ENCODE results near the gene FBXO46.
"Not testable (repeated sequence)": the region's sequence is repeated elsewhere in the genome, so short reads cannot be mapped to it uniquely, and the experiment has no call there.

Gene FBXO46

DNA sequence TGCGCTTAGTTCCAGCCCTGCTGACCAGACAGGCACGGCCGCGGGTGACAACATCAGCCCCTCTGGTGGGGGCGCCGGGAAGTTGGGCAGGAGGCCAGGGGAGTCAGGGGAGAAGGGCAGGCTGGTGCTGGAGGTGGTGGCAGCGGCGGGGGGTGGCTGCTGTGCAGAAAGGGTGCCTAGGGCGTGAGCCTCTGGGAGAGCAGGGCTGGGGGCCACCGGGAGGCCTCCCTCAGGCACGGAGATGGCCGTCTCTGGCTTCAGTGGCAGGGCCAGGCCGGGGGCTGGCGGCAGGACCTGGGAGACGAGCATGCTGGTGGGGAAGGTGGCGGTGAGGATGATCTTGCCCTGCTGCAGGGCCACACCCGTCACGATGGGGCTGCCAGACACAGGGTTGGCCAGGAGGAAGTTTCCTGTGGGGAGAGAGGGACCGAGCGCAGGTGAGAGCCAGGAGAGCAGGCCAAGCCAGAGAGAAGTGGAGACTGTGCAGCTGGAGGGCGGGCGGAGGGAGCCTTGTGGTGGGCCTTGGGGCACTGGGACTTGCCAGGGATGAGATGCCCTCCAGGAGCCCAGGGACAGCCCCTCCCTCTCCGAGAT lies 35.1 kb upstream of the FBXO46 start:
- DNase-seq = no peak

DNA sequence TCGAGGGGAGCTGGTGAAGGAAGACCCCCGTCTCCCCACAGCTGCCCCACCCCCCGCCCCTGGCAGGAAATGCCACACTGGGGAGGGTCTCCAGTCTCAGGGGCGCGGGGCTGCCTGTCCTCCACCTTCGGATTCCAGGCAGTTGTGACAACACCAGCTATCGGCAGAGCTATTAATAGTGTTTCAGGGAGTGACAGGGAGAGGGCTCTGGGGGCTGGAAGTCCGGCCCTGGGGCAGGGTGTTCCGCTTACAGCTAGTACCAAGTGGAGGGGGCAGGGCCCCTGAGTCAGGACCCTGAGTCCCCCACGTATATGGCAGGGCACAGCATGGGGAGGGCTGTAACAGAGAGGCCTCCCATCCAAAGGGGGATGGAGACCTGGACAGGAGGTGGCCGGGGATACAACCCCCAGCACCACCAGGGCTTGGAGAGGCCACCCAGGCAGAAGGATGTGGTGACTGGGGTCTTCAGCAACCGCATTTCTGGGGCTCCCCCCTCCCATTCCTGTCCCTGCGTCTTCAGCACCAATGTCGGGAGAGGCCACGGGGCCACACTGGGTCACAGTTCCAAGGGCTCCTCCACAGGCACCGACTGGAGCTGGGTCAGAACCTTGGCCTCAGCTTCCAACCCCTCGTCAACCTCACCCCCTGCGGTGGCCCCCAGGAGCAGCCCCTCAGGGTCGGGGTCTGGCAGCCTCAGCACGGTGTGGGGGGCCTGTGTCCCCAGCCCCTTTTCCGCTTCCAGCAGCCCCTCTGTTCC lies 34.4 kb upstream of the FBXO46 start:
- DNase-seq = no peak

DNA sequence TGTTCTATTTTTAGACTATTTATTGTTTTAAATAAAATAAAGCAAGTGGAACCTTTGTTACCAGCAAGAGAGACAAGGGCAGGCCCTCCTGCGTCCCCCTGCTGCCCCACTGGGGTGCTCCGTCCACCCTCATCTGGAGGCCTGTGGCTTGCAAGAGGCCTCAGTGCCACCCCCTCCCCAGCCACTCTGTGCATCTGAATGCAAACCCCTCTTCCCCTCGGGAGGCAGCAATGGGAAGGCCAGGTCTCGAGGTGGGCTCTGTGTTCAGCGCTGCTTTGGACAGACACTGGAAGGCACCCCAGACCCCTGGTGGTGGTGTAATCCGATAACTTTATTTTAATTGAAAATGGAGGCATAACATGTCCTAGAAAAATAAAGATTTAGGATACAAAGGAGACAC lies 33.8 kb upstream of the FBXO46 start:
- DNase-seq = no peak

DNA sequence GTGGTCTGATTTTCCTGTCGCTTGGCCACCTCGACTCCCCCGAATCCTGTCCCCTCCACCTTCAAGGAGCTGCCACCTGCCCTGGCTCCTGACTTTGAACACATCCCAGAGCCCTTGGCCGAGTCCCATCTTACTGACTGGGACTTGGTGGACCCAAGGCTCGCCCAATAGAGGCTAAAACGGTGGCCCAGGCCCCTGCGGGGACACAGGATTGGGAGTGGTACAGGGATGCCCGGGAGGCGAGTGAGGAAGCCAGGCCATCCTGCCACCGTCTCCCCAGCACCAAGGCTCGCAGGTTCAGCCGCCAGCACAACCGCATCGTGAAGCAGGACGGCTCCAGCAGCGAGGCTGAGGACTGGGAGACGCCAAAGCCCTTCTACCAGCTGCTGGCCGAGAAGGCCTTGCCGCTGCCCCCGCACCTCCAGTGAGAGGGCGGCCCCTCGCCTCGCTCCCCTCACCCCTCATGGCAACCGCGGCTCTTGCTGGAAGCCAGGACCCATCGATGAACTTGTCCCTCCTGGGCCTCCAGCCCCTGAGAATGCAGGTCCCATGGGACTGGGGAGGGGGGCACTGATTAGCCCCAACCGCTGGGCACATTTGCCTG lies 33.1 kb upstream of the FBXO46 start:
- no peak for DNase-seq

- DNase-seq = no peak
Measured at GRCh38 chr19:45762870-45763631, 32.4 kb upstream of the FBXO46 start.

- no peak for DNase-seq
Measured at GRCh38 chr19:45761714-45762113, 31.0 kb upstream of the FBXO46 start.

- DNase-seq = no peak
Measured at GRCh38 chr19:45758921-45759320, 28.2 kb upstream of the FBXO46 start.

DNA sequence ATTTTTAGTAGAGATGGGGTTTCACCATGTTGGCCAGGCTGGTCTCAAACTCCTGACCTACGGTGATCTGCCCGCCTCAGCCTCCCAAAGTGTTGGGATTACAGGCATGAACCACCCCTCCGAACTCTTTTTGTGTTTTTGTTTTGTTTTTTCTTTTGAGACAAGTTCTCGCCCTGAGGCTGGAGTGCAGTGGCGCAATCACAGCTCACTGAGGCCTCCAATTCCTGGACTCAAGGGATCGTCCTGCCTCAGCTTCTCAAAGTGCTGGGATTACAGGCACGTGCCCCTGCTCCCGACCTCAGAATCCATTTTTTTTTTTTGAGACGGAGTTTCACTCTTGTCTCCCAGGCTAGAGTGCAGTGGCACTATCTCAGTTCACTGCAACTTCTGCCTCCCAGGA lies 27.0 kb upstream of the FBXO46 start:
- no peak for DNase-seq

GRCh38 chr19:45754323-45754722 lies 23.6 kb upstream of the FBXO46 start:
- DNase-seq = no peak

DNA sequence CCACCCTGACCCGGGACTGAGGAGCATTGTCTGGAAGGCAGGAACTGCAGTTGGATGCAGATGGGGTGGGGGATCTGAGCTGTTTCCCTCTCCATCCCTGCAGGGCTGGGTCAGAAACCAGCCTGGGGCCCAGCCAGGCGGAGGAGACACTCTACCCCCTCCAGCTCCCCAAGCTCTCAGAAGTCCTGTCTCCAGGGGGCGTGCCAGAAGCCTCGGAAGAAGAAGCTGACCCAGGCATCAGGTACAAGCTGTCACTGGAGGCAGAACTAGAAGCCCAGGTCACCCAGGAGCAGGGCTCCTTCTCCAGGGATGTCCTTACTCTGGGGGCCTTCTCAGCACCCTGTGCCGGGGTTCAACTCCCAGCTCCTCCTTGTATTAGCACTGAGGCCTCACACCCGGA lies 22.9 kb upstream of the FBXO46 start:
- no peak for DNase-seq

GRCh38 chr19:45752639-45753038 lies 21.9 kb upstream of the FBXO46 start:
- DNase-seq = no peak

DNA sequence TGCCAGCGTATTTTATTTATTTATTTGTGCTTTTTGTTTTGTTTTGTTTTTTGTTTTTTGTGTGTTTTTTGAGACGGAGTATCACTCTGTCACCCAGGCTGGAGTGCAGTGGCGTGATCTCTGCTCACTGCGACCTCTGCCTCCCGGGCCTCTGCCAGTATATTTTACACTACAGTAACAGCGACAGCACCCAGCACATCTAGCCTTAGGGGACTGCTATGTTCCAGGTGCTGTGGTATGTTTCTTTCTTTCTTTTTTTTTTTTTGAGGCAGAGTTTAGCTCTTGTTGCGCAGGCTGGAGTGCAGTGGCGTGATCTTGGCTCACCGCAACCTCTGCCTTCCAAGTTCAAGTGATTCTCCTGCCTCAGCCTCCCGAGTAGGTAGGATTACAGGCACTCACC lies 20.8 kb upstream of the FBXO46 start:
- not testable (repeated sequence) for DNase-seq

GRCh38 chr19:45747513-45747912 lies 16.8 kb upstream of the FBXO46 start:
- no peak for DNase-seq

DNA sequence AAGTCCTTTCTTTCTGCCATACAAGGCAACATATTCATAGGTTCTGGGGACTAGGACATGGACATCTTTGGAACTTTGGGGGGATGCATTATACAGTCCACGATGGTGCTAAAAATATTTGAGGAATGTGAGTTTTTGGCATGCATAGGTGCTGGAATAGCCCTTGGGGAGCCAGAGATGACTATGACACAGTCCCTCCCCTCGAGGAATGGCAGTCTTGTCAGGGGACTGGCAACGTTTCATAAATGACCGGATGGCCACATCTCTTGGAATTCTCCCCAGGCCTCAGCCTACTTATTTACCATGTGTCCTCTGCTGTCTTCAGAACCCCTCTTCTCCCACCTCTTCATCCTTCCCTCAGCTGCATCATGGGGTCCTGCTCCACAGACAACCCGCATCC lies 16.2 kb upstream of the FBXO46 start:
- DNase-seq = no peak

DNA sequence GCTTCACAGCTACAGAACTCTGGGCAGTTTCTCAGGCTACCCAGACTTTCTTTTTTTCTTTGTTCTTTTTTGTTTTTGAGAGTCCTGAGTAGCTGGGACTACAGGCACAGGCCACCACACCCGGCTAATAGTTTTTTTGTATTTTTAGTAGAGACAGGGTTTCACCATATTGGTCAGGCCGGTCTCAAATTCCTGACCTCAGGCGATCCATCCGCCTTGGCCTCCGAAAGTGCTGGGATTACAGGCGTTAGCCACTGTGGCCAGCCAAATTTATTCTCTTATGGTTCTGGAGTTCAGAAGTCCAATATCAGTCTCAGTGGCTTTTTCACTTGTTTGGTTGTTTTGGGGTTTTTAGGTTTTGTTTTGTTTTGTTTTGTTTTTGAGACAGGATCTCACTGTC lies 14.9 kb upstream of the FBXO46 start:
- DNase-seq = no peak

GRCh38 chr19:45742969-45743368 lies 12.3 kb upstream of the FBXO46 start:
- no peak for DNase-seq

DNA sequence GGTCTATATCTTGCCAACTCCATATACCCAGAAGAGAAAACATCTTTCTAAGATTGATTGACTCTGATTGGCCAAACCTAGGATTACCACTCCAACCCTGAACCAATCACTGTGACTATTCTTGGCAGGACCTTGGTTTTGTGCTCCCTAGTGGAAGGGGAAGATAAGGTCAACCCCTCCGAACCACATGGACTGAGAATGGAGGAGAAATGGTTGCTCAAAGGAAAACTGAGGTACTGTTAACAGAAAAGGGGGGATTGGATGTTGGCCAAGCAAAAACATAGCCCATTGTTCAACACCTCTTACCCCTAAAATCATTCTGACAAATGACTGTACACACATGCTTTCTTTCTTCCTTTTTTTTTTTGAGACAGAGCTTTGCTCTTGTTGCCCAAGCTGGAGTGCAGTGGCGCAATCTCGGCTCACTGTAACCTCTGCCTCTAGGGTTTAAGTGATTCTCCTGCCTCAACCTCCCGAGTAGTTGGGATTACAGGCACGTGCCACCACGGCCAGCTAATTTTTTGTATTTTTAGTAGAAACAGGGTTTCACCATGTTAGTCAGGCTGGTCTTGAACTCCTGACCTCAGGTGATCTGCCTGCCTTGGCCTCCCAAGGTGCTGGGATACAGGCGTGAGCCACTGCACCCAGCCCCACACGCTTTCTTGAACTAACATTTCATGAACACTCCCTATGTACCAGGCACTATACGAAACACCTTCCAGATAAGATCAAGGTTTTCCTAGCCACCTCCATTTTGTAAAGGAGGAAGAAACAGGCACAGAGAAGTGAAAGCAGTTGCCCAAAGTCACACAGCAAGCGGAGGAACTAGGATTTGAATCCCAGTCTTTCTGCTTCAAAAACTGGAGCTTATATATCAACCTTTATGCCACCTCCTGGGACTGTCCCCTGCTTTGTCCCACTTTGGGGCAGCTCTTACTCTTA lies 9.1 kb upstream of the FBXO46 start:
- DNase-seq = no peak

DNA sequence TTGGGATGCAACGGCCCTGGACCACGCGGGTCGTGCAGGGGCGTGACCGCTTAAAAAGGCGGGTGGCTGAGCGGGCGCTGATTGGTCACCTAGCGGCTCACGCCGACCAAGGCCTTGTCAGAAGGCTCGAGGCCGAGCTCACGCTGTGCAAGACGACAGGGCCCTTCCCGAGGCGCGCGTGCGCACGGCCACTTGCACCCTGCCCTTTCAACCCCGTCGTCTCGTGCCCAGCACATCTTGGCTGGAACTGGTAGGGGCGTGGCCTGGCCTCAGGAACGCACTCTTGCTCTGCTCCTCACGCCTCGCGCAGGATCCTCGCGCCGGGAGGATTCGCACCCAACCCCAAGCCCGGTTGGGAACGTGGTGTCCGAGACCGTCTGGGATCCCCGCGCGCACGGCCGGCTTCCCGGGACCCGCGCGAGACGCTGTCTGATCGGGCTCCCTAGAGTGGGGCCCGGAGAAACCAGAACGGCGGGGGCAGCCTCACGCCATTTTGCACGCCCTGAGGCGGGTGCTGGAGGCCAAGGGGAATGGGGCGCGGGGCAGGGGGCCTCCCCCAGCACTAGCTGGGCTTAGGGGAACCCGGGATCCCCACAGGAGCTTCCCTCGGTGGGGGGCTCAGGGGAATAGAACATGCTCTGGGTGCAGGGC lies 2.6 kb upstream of the FBXO46 start, which contains the start of gene MEIOSIN:
Gene MEIOSIN (plus strand): TSS at position 280 of the 651 bp plus-strand sequence. CDS start 1,938 bp downstream, outside the sequence.
- DNase-seq = no peak

GRCh38 chr19:45729800-45730290 lies 851 bp downstream of the FBXO46 start:
- DNase-seq = no peak

DNA sequence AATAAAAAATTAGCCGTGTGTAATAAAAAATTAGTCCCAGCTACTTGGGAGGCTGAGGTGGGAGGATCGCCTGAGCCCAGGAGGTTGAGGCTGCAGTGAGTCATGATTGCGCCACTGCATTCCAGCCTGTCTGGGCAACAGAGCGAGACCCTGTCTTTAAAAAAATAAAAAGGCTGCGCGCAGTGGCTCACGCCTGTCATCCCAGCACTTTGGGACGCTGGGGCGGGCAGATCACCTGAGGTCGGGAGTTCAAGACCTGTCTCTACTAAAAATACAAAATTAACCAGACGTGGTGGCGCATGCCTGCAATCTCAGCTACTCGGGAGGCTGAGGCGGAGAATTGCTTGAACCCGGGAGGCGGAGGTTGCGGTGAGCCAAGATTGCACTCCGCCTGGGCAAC lies 2.0 kb downstream of the FBXO46 start:
- DNase-seq = not testable (repeated sequence)

- not testable (repeated sequence) for DNase-seq
Measured at GRCh38 chr19:45720065-45720464, 10.6 kb downstream of the FBXO46 start.
